ENCODE results near the gene MTA3.

The MTA3 gene

GRCh38 chr2:42568401-42569115, at the start of gene MTA3:
Gene MTA3 (plus strand): TSS chr2:42568632. CDS start chr2:42568746, 114 bp downstream.
- TF ChIP-seq CTCF (conservative IDR thresholded peaks at IDR 0.05; ENCODE audit: low read depth, low read length) = no peak
- peak; percentile 26 for DNase-seq (ENCODE audit: low read depth)
- peak within 1 kb of the TSS; percentile 82 for H3K4me3 ChIP-seq (ENCODE audit: low read depth, low read length)

- H3K4me3 ChIP-seq (ENCODE audit: low read depth, low read length) = no peak overlapping the region
- no peak for TF ChIP-seq CTCF (conservative IDR thresholded peaks at IDR 0.05; ENCODE audit: low read depth, low read length)
These were observed 48.8 kb upstream of the MTA3 start for GRCh38 chr2:42519624-42520023.

GRCh38 chr2:42522035-42522434, 46.4 kb upstream of the MTA3 start:
- no peak for TF ChIP-seq CTCF (conservative IDR thresholded peaks at IDR 0.05; ENCODE audit: low read depth, low read length)
- no peak for DNase-seq (ENCODE audit: low read depth)

More at GRCh38 chr2:42519624-42520023, 48.8 kb upstream of the MTA3 start:
- DNase-seq (ENCODE audit: low read depth) = no peak

GRCh38 chr2:42523341-42523740, 45.1 kb upstream of the MTA3 start:
- no peak overlapping the region for H3K4me3 ChIP-seq (ENCODE audit: low read depth, low read length)
- DNase-seq (ENCODE audit: low read depth) = peak; percentile 25
- TF ChIP-seq CTCF (conservative IDR thresholded peaks at IDR 0.05; ENCODE audit: low read depth, low read length) = no peak

More at GRCh38 chr2:42522035-42522434, 46.4 kb upstream of the MTA3 start:
- no peak overlapping the region for H3K4me3 ChIP-seq (ENCODE audit: low read depth, low read length)

- no peak for TF ChIP-seq CTCF (conservative IDR thresholded peaks at IDR 0.05; ENCODE audit: low read depth, low read length)
- DNase-seq (ENCODE audit: low read depth) = no peak
- H3K4me3 ChIP-seq (ENCODE audit: low read depth, low read length) = no peak overlapping the region
These were observed 36.0 kb upstream of the MTA3 start for GRCh38 chr2:42532397-42532796.

GRCh38 chr2:42537493-42537892, 30.9 kb upstream of the MTA3 start:
- no peak for TF ChIP-seq CTCF (conservative IDR thresholded peaks at IDR 0.05; ENCODE audit: low read depth, low read length)
- no peak overlapping the region for H3K4me3 ChIP-seq (ENCODE audit: low read depth, low read length)
- DNase-seq (ENCODE audit: low read depth) = no peak

- no peak overlapping the region for H3K4me3 ChIP-seq (ENCODE audit: low read depth, low read length)
- no peak for TF ChIP-seq CTCF (conservative IDR thresholded peaks at IDR 0.05; ENCODE audit: low read depth, low read length)
- DNase-seq (ENCODE audit: low read depth) = no peak
These were observed 25.6 kb upstream of the MTA3 start for GRCh38 chr2:42542871-42543270.

Measured in choroid plexus epithelial cell (primary cell).